Stimulated activated CD4-positive, alpha-beta T cell treated with anti-CD3 and anti-CD28 coated beads, Interleukin-15, amount 100 ng/mL, for 48 hours (primary cell): ENCODE data around the gene ZNF768.
"Not testable (repeated sequence)": the region's sequence is repeated elsewhere in the genome, so short reads cannot be mapped to it uniquely, and the experiment has no call there.

Experiments used
- DNase-seq, 2 donors: peaks; one replicate each; pipeline ENCODE4 v3.0.0-alpha.2; 2020; ENCODE audit warnings: low read depth in 2 of 2

The ZNF768 gene

DNA sequence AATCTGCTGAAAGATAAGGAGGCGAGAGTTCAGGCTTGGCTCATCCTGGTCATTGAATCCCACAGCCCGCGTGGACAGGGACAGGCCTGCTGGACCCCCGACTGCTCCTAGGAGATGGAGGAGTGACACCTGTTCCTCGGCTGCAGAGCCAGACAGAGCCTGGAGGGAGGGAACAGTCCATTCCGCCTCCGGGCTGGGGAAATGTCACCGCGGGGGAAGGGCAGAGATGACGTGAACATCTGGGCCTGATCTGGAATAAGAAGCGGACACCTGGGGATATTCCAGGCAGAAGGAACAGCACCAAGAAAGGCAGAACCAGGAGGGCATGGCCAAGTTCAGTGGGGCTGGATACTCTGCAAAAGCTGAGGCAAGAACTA is 6.8 kb upstream of the ZNF768 start:
- no peak for DNase-seq

DNA sequence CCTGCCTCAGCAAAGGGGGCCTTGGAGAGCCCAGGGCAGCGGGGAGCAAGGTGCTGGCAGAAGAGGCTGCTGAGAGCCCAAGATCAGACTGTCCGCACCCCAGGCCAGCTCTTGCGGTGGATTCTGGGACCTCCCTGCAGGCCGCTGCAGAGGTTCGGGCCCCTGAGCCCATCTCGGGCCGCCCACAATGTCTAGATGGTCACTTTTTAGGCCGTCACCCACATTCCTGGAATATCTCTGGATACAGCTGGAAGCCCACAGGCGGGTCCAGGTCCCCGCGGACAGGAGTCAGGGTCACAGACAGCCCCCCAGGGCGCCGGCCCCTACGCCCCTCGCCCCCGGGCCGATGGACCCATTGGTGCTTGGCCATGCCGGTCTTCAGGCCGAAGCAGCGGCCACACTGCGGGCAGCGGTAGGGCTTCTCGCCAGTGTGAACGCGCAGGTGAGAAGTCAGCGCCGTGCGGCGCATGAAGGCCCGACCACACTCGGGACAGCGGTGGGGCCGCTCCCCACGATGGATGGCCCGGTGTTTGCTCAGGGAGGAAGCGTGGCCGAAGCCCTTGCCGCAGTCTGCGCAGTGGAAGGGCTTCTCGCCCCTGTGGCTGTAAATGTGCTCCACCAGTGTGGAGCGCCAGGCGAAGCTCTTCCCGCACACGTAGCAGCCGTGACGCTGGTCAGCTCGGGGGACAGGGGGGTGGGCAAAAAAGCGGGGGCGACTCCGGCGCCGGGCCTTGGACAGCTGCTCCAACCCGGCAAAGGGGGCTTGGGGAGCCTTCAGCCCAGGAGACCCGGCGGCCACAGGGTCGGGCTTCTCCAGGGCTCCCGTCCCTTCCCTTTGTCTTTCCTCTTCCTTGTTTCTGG is 6.1 kb upstream of the ZNF768 start:
- DNase-seq = no peak

GRCh38 chr16:30530163-30531037 is 4.0 kb upstream of the ZNF768 start:
- no peak for DNase-seq

GRCh38 chr16:30528799-30529457 is 2.6 kb upstream of the ZNF768 start:
- DNase-seq = no peak

GRCh38 chr16:30527635-30528178 is 1.3 kb upstream of the ZNF768 start:
- no peak for DNase-seq

- peak; percentile 92 to 96 for DNase-seq
These were observed 663 bp upstream of the ZNF768 start for GRCh38 chr16:30526823-30527634.

GRCh38 chr16:30525844-30526136 is 576 bp downstream of the ZNF768 start:
- DNase-seq = no peak

DNA sequence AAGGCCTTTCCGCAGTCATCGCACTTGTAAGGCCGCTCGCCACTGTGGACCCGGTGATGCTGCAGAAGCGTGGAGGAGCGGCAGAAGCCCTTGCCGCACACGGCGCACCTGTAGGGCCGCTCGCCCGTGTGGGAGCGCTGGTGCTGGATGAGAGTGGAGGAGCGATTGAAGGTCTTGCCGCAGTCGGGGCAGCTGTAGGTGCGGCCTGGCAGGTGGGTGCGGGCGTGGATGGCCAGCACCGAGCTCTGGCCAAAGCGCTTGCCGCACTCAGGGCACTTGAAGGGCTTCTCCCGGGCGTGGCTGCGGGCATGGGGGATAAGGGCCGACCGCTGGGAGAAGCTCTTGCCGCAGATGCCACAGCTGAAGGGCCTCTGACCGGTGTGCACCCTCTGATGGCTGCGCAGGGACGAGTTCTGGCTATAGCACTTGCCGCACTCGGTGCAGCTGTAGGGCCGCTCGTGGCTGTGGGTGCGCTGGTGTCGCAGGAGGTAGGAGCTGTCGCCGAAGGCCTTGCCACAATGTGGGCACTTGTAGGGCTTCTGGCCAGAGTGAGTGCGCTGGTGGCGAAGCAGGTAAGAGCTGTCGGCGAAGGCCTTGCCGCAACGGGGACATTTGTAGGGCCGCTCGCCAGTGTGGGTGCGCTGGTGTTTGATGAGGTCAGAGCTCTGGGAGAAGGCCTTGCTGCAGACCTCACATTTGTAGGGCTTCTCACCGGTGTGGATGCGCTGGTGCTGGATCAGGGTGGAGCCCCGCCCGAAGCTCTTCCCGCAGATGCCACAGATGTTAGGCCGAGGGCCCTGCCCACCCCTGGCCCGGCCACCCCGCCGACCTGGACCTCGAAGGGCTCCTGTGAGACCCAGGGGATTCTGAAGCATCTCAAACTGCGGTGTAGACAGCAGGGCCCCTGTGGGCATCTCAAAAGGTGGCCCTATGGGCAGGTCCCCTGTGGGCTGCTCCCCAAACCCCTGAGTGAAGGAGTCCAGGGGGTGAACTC is 1.5 kb downstream of the ZNF768 start:
- DNase-seq = no peak

- no peak for DNase-seq
These were observed 2.4 kb downstream of the ZNF768 start for GRCh38 chr16:30523768-30524574.

DNA sequence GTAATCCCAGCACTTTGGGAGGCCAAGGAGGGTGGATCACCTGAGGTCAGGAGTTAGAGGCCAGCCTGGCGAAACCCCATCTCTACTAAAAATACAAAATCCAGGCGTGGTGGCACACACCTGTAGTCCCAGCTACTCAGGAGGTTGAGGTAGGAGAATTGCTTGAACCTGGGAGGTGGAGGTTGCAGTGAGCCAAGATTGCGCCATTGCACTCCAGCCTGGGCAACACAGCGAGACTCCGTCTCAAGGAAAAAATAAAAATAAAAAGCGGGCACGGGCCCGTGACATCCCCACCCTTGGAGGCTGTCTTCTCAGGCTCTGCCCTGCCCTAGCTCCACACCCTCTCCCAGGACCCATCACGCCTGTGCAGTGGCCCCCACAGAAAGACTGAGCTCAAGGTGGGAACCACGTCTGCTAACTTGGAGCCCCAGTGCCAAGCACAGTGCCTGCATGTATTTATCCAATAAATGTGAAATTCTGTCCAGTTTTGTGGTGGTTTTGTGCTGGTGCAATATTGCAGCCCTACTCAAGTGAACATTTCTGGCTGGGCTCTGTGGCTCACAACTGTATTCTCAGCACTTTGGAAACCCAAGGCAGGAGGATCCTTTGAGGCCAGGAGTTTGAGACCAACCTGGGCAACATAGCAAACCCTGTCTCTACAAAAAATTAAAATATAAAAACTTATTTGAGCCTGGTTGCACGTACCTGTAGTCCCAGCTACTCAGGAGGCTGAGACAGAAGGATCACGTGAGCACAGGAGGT is 3.5 kb downstream of the ZNF768 start:
- not testable (repeated sequence) for DNase-seq

GRCh38 chr16:30521873-30522641 is 4.3 kb downstream of the ZNF768 start:
- DNase-seq = no peak

DNA sequence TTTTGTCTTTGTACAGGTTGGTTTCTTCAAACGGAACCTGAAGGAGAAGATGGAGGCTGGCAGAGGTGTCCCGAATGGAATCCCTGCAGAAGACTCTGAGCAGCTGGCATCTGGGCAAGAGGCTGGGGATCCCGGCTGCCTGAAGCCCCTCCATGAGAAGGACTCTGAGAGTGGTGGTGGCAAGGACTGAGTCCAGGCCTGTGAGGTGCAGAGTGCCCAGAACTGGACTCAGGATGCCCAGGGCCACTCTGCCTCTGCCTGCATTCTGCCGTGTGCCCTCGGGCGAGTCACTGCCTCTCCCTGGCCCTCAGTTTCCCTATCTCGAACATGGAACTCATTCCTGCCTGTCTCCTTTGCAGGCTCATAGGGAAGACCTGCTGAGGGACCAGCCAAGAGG is 4.9 kb downstream of the ZNF768 start:
- no peak for DNase-seq

DNA sequence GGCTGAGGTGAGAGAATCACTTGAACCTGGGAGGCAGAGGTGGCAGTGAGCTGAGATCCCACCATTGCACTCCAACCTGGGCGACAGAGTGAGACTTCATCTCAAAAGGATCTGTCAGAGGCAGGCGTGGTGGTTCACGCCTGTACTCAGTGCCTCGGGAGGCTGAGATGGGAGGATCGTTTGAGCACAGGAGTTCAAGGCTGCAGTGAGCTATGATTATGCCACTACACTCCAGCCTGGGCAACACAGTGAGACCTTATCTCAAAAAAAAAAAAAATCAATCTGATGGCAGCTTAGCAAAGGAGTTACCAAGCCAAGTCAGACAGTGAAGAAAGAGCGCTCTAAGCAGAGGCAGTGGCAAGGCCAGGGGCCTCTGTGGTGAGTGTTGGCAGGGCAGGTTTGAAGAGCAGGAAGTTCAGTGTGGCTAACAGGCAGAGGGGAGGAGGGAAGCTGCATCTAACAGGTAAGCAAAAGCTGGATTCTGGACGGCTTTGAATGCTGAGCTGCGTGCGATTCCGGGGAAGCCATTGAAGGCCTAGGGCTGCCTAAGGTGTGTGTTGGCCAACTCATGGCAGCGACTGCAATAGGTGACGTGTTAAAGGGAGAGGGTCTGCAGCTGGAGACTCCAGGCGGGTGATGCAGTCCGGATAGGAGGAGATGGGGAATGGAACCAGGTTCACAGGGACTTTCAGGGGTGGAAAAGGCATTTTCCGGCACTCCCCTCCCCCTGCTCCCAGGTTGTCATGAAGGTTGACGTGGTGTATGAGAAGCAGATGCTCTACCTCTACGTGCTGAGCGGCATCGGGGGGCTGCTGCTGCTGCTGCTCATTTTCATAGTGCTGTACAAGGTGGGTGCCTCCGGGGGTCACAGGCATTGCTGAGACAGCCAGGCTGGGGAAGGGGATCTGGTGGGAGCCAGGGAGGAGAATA is 7.0 kb downstream of the ZNF768 start:
- DNase-seq = no peak

- DNase-seq = no peak
These were observed 7.8 kb downstream of the ZNF768 start for GRCh38 chr16:30518552-30518951.

GRCh38 chr16:30515275-30515674 is 11.1 kb downstream of the ZNF768 start:
- no peak for DNase-seq

- no peak for DNase-seq
These were observed 14.9 kb downstream of the ZNF768 start for GRCh38 chr16:30511509-30511908.
